Pons (tissue), 1 donor: ENCODE results near the gene EIPR1.
"Not testable (repeated sequence)": the region's sequence is repeated elsewhere in the genome, so short reads cannot be mapped to it uniquely, and the experiment has no call there.

Source experiments
- DNase-seq: peaks from one replicate; pipeline ENCODE4 v3.0.0-alpha.2; 2016; ENCODE audit warnings: low spot score

EIPR1 gene

DNA sequence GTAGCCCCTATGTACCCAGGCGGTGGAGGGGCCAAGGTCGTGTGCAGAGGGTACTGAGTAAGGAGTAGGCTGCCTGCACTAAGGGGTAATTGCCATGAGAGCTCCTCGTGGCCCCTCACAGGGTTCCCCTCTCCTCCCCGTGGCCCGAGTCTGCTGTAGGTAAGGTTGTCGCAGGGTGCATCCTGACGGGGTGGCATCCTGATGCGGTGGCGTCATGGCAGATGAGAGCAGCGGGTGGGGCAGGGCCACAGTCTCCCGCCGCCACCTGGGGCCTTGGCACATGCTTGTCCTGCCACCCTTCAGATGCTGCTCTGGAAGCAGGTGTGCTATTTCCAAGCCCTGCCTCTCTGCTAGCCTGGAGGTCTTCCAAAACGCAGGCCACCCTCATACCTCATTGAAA, 89.7 kb downstream of the EIPR1 start:
- no peak for DNase-seq

DNA sequence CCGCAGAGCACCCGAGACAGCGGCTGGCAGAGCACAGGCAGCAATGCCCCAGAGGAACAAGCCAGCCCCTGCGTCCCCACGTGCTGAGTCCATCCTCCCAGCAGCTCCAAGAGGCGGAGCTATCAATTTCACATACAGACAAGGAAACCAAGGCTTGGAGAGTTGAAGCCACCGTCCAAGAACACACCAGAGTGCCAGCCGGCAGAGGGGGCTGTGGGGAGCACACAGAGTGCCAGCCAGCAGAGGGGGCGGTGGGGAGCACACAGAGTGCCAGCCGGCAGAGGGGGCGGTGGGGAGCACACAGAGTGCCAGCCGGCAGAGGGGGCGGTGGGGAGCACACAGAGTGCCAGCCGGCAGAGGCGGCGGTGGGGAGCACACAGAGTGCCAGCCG, 91.0 kb downstream of the EIPR1 start:
- DNase-seq: not testable (repeated sequence)

DNA sequence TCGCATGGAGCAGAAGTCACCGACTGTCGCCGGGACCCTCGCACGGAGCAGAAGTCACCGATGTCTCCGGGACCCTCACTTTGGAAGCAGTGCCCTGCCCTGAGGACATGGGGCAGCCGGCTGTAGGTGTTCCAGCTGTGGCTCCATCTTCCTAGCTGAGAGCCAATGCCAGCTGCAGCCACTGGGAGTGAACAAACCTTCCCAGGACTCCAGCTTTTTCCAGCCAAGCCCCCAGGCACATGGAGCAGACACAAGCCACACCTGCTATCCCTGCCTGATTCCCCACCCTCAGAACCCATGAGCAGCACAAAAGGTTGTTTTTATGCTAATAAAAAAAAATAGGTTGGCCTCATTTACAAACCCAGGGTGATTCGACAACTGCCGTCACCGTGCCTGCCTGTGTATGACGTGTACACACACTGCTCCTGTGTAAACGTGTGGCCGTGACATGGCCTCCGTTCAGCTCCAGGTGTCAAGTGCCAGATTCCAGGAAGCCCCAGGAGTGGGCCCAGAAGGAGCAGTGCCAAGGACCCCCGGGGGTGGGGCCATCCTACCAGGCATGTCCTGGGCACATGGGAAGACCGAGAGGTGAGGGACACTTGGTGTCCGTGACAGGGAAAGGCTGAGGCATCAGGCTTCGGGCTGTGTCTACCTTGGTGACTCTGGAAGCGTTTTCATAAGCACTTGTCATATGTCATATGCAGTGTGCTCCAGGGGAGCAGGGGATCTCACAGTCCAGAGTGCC, 91.5 kb downstream of the EIPR1 start:
- no peak for DNase-seq

- DNase-seq: no peak
Measured at GRCh38 chr2:3284657-3285630, 92.7 kb downstream of the EIPR1 start.

GRCh38 chr2:3283876-3284656, 93.6 kb downstream of the EIPR1 start:
- DNase-seq: not testable (repeated sequence)

GRCh38 chr2:3283206-3283605, 94.4 kb downstream of the EIPR1 start:
- DNase-seq: no peak

DNA sequence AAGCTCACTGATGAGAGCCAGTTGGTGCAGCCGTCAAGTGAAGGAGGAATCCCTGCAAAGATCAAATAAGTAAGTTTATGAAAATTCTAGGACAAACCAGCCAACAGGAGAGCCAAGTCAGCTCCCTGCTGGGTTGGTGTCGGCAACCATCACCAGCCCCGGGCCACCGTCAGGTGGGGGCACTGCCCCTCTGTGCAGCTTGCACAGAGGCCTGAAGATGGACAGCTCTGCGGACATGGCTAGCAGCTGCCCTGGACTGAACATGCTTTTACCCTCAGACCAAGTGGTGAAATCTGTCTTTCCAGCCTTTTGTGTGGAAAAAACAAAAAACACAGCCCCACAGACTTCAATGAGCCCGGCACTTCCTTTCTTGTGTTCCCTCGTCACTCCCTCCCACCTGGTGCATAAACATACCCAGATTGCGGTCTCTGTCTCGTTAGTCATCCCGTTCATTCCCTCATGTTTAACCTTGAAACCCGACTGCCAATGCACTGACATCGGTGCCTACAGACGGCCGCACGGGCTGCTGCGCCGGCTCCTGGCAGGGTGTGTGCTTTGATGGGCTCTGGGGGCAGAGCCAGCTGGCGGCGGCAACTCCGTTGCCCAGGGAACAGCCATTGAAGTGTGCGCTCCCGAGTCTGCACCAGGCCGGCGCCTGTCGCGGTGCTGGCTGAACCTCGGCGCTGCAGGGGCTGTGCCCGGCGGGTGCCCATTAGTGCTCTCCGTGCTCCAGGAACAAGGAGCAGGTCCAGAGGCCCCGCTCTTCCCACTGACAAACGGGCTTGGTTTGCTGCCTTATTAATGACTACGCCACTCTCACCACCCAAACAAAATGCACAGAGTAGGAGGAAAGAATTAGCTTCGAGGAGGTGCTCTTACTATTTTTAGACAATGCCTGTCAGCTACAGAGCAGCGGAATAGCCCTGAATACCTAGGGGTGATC, 95.3 kb downstream of the EIPR1 start:
- peak; percentile 56 for DNase-seq

DNA sequence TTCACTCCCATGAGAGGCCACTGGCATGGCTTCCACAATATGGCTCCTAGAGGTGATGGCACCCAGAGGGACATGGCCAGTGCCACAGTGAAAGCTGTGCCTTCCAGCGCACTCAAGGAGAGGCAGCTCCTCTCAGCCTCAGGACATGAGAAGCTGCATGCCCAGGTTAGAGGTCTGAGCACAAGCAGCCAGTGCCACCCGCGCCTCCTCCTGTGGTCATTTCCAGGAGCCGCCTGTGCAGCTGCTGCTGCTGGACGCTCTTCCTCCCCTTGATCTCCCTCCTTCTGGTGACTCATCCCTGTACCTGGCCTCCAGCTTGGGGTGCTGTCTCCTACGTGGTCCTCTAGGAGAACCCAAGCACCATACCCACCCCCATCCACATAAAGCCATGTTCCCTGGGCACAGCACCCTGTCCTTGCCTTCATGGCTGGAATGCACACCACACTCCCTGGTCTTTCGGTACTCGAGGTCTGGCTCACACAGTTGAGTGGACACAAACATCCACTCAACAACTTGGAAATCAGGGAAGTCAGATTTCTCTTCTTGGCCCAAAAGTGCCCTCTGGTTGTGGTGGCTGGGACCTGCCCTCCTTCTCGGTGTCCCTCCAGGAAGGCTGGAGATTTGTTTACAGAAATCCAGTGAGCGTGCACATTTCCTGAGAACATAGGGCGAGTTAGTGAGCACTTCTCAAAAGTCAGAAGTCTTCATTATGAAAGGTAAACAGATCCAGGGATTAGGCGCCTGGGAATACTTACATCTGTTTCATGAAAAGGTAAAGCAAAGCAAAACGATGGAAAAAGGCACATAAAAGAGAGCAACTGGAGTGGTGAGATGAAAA, 96.7 kb downstream of the EIPR1 start:
- DNase-seq: no peak

- DNase-seq: no peak
Measured at GRCh38 chr2:3280197-3280596, 97.4 kb downstream of the EIPR1 start.

- no peak for DNase-seq
Measured at GRCh38 chr2:3279236-3279960, 98.2 kb downstream of the EIPR1 start.

GRCh38 chr2:3278521-3279218, 98.9 kb downstream of the EIPR1 start:
- DNase-seq: no peak

GRCh38 chr2:3277748-3278520, 99.7 kb downstream of the EIPR1 start:
- DNase-seq: no peak

DNA sequence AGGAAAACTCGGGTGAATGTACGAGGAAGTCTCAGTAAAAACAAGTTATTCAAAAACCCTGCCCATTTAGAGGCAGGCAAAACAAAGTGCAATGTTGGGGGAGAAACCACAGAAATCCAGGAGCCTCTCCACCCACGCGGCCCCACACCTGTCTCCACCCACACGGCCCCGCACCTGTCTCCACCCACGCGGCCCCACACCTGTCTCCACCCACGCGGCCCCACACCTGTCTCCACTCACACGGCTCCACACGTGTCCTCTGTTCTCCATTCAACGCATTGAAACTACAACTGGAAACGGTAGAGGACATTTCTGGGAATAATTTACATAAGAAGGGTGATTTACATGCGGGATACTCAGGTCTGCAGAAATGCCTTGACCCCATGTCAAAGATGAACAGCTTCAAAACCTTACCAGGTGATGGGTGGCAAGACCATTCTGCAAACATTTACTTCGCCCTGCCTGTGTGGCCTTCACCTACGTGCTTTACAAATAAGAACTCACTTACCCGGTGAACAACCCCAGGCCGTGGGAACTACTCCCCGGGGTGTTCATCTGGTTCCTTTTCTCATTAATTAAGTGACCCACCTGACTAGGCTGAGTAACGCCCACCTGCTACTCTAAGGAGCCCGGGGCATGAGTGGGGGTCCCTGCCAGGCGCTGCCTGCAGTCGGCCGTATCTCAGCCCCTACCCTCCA, 100.4 kb downstream of the EIPR1 start:
- no peak for DNase-seq

- DNase-seq: no peak
Measured at GRCh38 chr2:3272761-3273160, 104.9 kb downstream of the EIPR1 start.

DNA sequence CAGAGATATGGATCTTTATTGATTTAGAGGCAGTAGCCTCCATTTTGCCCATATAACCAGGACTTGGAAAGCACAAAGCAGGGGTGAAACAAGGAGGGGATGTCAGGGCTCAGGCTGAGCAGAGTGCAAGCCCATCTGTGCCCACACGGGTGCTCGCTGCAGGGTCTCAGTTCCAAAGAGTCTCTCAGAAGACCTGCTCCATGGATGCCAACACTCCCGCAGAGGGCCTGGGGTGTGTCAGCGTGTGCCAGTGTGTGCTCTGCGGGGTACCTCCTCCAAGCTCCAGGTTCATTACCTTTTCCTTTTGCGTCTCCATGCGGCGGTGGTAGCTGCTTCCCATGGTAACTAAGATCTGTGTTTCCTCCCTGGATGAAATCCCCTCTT, 107.5 kb downstream of the EIPR1 start:
- no peak for DNase-seq

GRCh38 chr2:3269425-3270094, 108.1 kb downstream of the EIPR1 start:
- DNase-seq: no peak

GRCh38 chr2:3268705-3269029, 109.0 kb downstream of the EIPR1 start:
- no peak for DNase-seq
